ENCODE measurements around the gene DRAP1.

GRCh38 chr11:65931773-65932557 is 12.7 kb downstream of the DRAP1 start:
- TF ChIP-seq POLR2A (IDR thresholded peaks at IDR 0.05): no peak
- TF ChIP-seq CTCF (IDR thresholded peaks at IDR 0.05): no peak

All from thyroid gland (tissue), 4 donors.